ENCODE measurements around the gene CCER1.

DNA sequence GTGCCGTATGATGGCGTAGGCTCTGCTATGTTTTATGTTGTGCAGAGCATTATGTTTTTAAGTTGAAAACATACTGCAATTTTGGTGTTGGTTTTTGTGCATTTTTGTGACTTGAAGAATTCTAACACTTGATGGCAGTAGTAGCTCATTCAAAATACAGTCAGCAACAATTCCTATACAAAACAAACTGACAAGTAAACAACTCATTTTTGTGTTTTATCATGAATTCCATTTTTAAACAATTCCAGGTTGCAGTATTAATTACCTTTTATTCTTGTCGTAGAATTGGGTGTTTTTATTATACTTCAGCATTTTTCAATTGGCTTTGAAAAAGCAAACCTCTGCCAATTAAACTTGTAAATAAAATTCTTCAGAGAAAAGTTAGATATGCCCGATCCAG lies 4.1 kb upstream of the CCER1 start:
- TF ChIP-seq POLR2AphosphoS5 (IDR thresholded peaks at IDR 0.05; ENCODE audit: low read depth, low read length), result no peak
- TF ChIP-seq POLR2A (IDR thresholded peaks at IDR 0.05; ENCODE audit: low read depth, low read length), result no peak
- no peak for TF ChIP-seq TAF1 (IDR thresholded peaks at IDR 0.05; ENCODE audit: low read depth, low read length)
- no peak for TF ChIP-seq SPI1 (IDR thresholded peaks at IDR 0.05; ENCODE audit: low read depth, low read length)
